BLaER1 treated with 17β-estradiol and CSF1 and Interleukin-3, amounts not matched to agents 10 nM and 100 nM (cell line): Measurements from ENCODE around the gene PCDHAC2.

Experiments
- H3K27ac ChIP-seq, 11 experiments: shearing (Covaris generic); formaldehyde crosslinking; 2 replicates each; pipeline ENCODE4 v1.8.1; 2022
- H3K27me3 ChIP-seq, 11 experiments: shearing (Covaris generic); formaldehyde crosslinking; 2 replicates each; pipeline ENCODE4 v1.8.1; 2022
- H3K36me3 ChIP-seq, 11 experiments: shearing (Covaris generic); formaldehyde crosslinking; 2 replicates each; pipeline ENCODE4 v1.8.1; 2022
- H3K4me1 ChIP-seq, 10 experiments: shearing (Covaris generic); formaldehyde crosslinking; 2 replicates each; pipeline ENCODE4 v1.8.1; 2022
- H3K4me2 ChIP-seq, 11 experiments: shearing (Covaris generic); formaldehyde crosslinking; 2 replicates each; pipeline ENCODE4 v1.8.1; 2022
- H3K4me3 ChIP-seq, 10 experiments: shearing (Covaris generic); formaldehyde crosslinking; 2 replicates each; pipeline ENCODE4 v1.8.1; 2022
- H3K9ac ChIP-seq, 11 experiments: shearing (Covaris generic); formaldehyde crosslinking; 2 replicates each; pipeline ENCODE4 v1.8.1; 2022
- H3K9me3 ChIP-seq, 11 experiments: shearing (Covaris generic); formaldehyde crosslinking; replicated peaks in 1 of 11; 2 replicates each; pipeline ENCODE4 v1.8.1; 2022
- H4K20me1 ChIP-seq, 11 experiments: shearing (Covaris generic); formaldehyde crosslinking; 2 replicates each; pipeline ENCODE4 v1.8.1; 2022
- Cebpa-rat ChIP-seq, 11 experiments: shearing (Covaris generic); IDR thresholded peaks; 2 replicates each; pipeline ENCODE4 v1.8.1; 2022

Gene PCDHAC2

GRCh38 chr5:140978260-140978659, 12.0 kb downstream of the PCDHAC2 start:
- Histone ChIP-seq H3K4me2 (peak overlapping the region in 3 of 11 experiments; percentile 18 to 54 (median 34); a peak in 4 of 22 replicates), H4K20me1 (no peaks in the 10 kb centered on the region), H3K4me1 (peaks cover 0 to 37% (median 0%) of the 10 kb centered on the region in 10 experiments; a peak in 6 of 20 replicates), H3K4me3 (no peak overlapping the region), H3K9me3 (peaks cover 0 to 39% (median 0%) of the 10 kb centered on the region in 11 experiments; a peak in 5 of 22 replicates), H3K36me3 (peaks cover 0 to 4% (median 0%) of the 10 kb centered on the region in 11 experiments; a peak in 1 of 22 replicates), H3K27me3 (no peaks in the 10 kb centered on the region), H3K9ac (peak overlapping the region in 3 of 11 experiments; percentile 25 to 76 (median 74); a peak in 5 of 22 replicates), H3K27ac (peak overlapping the region in 4 of 11 experiments; percentile 69 to 94 (median 86); a peak in 7 of 22 replicates)
- TF ChIP-seq Cebpa-rat (IDR thresholded peaks at IDR 0.05) = no peak

GRCh38 chr5:140978983-140979382, 12.7 kb downstream of the PCDHAC2 start:
- Histone ChIP-seq H3K27me3 (no peaks in the 10 kb centered on the region), H3K36me3 (peaks cover 0 to 4% (median 0%) of the 10 kb centered on the region in 11 experiments; a peak in 1 of 22 replicates), H4K20me1 (no peaks in the 10 kb centered on the region), H3K9ac (peak overlapping the region in 2 of 11 experiments; percentile 20 to 76; a peak in 1 of 22 replicates), H3K4me3 (no peak overlapping the region), H3K4me1 (peaks cover 0 to 34% (median 0%) of the 10 kb centered on the region in 10 experiments; a peak in 6 of 20 replicates), H3K27ac (peak overlapping the region in 3 of 11 experiments; percentile 82 to 94 (median 89); a peak in 5 of 22 replicates), H3K9me3 (peaks cover 0 to 39% (median 0%) of the 10 kb centered on the region in 11 experiments; a peak in 5 of 22 replicates), H3K4me2 (peak overlapping the region in 2 of 11 experiments; percentile 34 to 54; a peak in 2 of 22 replicates)
- no peak for TF ChIP-seq Cebpa-rat (IDR thresholded peaks at IDR 0.05)

- no peak overlapping the region for H3K27ac ChIP-seq
- H3K4me3 ChIP-seq = no peak overlapping the region
- TF ChIP-seq Cebpa-rat (IDR thresholded peaks at IDR 0.05) = no peak
Measured at GRCh38 chr5:140982083-140982716, 15.9 kb downstream of the PCDHAC2 start.

GRCh38 chr5:140986117-140986521, 19.8 kb downstream of the PCDHAC2 start:
- H3K27ac ChIP-seq = no peak overlapping the region
- no peak overlapping the region for H3K4me2 ChIP-seq
- no peaks in the 10 kb centered on the region; a peak in 1 of 20 replicates for H3K4me1 ChIP-seq
- H3K36me3 ChIP-seq = no peaks in the 10 kb centered on the region
- H3K27me3 ChIP-seq = no peaks in the 10 kb centered on the region
- no peak overlapping the region for H3K9ac ChIP-seq
- no peak for TF ChIP-seq Cebpa-rat (IDR thresholded peaks at IDR 0.05)
- no peaks in the 10 kb centered on the region for H4K20me1 ChIP-seq
- H3K9me3 ChIP-seq = peaks cover 0 to 4% (median 0%) of the 10 kb centered on the region in 11 experiments; a peak in 1 of 22 replicates
- H3K4me3 ChIP-seq = no peak overlapping the region

More at GRCh38 chr5:140982083-140982716, 15.9 kb downstream of the PCDHAC2 start:
- no peaks in the 10 kb centered on the region for H4K20me1 ChIP-seq
- no peaks in the 10 kb centered on the region for H3K27me3 ChIP-seq
- H3K4me1 ChIP-seq = peaks cover 0 to 22% (median 0%) of the 10 kb centered on the region in 10 experiments; a peak in 6 of 20 replicates
- no peak overlapping the region for H3K4me2 ChIP-seq
- peaks cover 0 to 15% (median 0%) of the 10 kb centered on the region in 11 experiments; a peak in 4 of 22 replicates for H3K9me3 ChIP-seq
- H3K36me3 ChIP-seq = no peaks in the 10 kb centered on the region
- no peak overlapping the region for H3K9ac ChIP-seq

GRCh38 chr5:140988100-140988499, 21.8 kb downstream of the PCDHAC2 start:
- Histone ChIP-seq H4K20me1 (no peaks in the 10 kb centered on the region), H3K9me3 (peaks cover 0 to 4% (median 0%) of the 10 kb centered on the region in 11 experiments; a peak in 1 of 22 replicates), H3K27me3 (no peaks in the 10 kb centered on the region), H3K27ac (no peak overlapping the region), H3K4me1 (no peaks in the 10 kb centered on the region; a peak in 1 of 20 replicates), H3K4me2 (no peak overlapping the region), H3K36me3 (no peaks in the 10 kb centered on the region), H3K4me3 (no peak overlapping the region), H3K9ac (no peak overlapping the region)
- no peak for TF ChIP-seq Cebpa-rat (IDR thresholded peaks at IDR 0.05)

GRCh38 chr5:140988608-140989007, 22.3 kb downstream of the PCDHAC2 start:
- Histone ChIP-seq H4K20me1 (no peaks in the 10 kb centered on the region), H3K4me1 (no peaks in the 10 kb centered on the region; a peak in 1 of 20 replicates), H3K9ac (no peak overlapping the region), H3K27ac (no peak overlapping the region), H3K4me2 (no peak overlapping the region), H3K36me3 (no peaks in the 10 kb centered on the region), H3K27me3 (no peaks in the 10 kb centered on the region), H3K9me3 (peaks cover 0 to 4% (median 0%) of the 10 kb centered on the region in 11 experiments; a peak in 1 of 22 replicates), H3K4me3 (no peak overlapping the region)
- no peak for TF ChIP-seq Cebpa-rat (IDR thresholded peaks at IDR 0.05)

- H3K4me2 ChIP-seq = no peak overlapping the region
- H3K36me3 ChIP-seq = no peaks in the 10 kb centered on the region
- H4K20me1 ChIP-seq = no peaks in the 10 kb centered on the region
- H3K9ac ChIP-seq = no peak overlapping the region
- no peak for TF ChIP-seq Cebpa-rat (IDR thresholded peaks at IDR 0.05)
- no peaks in the 10 kb centered on the region for H3K4me1 ChIP-seq
- H3K27me3 ChIP-seq = no peaks in the 10 kb centered on the region
- peaks cover 0 to 4% (median 0%) of the 10 kb centered on the region in 11 experiments; a peak in 1 of 22 replicates for H3K9me3 ChIP-seq
- H3K27ac ChIP-seq = no peak overlapping the region
- H3K4me3 ChIP-seq = no peak overlapping the region
Measured at GRCh38 chr5:140989254-140990020, 23.2 kb downstream of the PCDHAC2 start.

GRCh38 chr5:140992828-140993227, 26.6 kb downstream of the PCDHAC2 start:
- Histone ChIP-seq H3K4me1 (peaks cover 0 to 10% (median 0%) of the 10 kb centered on the region in 10 experiments; a peak in 2 of 20 replicates), H3K9ac (no peak overlapping the region), H3K36me3 (no peaks in the 10 kb centered on the region), H3K9me3 (peaks cover 0 to 4% (median 0%) of the 10 kb centered on the region in 11 experiments; a peak in 1 of 22 replicates), H3K27me3 (no peaks in the 10 kb centered on the region), H3K27ac (no peak overlapping the region), H4K20me1 (no peaks in the 10 kb centered on the region), H3K4me3 (no peak overlapping the region), H3K4me2 (no peak overlapping the region)
- TF ChIP-seq Cebpa-rat (IDR thresholded peaks at IDR 0.05) = no peak

- no peak overlapping the region for H3K27ac ChIP-seq
- no peaks in the 10 kb centered on the region for H3K9me3 ChIP-seq
- H3K36me3 ChIP-seq = no peaks in the 10 kb centered on the region
- H3K27me3 ChIP-seq = peaks cover 0 to under 1% (median 0%) of the 10 kb centered on the region in 11 experiments; a peak in 2 of 22 replicates
- peak overlapping the region in 1 of 11 experiments; percentile 6; a peak in 1 of 22 replicates for H3K4me2 ChIP-seq
- no peaks in the 10 kb centered on the region for H4K20me1 ChIP-seq
- peaks cover 0 to 10% (median 0%) of the 10 kb centered on the region in 10 experiments; a peak in 2 of 20 replicates for H3K4me1 ChIP-seq
- no peak for TF ChIP-seq Cebpa-rat (IDR thresholded peaks at IDR 0.05)
- H3K4me3 ChIP-seq = no peak overlapping the region
- no peak overlapping the region for H3K9ac ChIP-seq
Measured at GRCh38 chr5:140996060-140996459, 29.8 kb downstream of the PCDHAC2 start.
